Measurements from ENCODE around the gene DUSP15. TPM values are rescaled to one million over a fixed set of nuclear protein-coding genes. Genes with fewer than 3 reads are reported as not detected.
"Not testable (repeated sequence)": the region's sequence is repeated elsewhere in the genome, so short reads cannot be mapped to it uniquely, and the experiment has no call there.

DUSP15 gene
- 13.0 TPM for total RNA-seq

GRCh38 chr20:31869942-31870725 lies at the start of gene DUSP15, which contains the start of gene TTLL9:
TSS of gene DUSP15 (minus strand) at chr20:31870527. CDS start at chr20:31870337, 190 bp downstream.
TSS of gene TTLL9 (plus strand) at chr20:31870634. CDS start at chr20:31871127, 493 bp downstream.
- TF ChIP-seq CTCF (IDR thresholded peaks at IDR 0.05) = no peak
- Histone ChIP-seq H3K36me3 (no peaks in the 10 kb centered on the region), H3K27ac (peak within 1 kb of the TSS; percentile 41 to 68), H3K9me3 (no peaks in the 10 kb centered on the region), H3K4me3 (peak within 1 kb of the TSS; percentile 88 to 90), H3K4me1 (peaks cover 5 to 21% of the 10 kb centered on the region in 2 donors), H3K27me3 (no peaks in the 10 kb centered on the region)
- intact Hi-C loops (cut with DNase I) = loop anchor here (1.0 to 10.0 kb wide), 4 partner anchors 9 to 335 kb away; partner anchors contain the start of genes FOXS1, PDRG1, PLAGL2 and POFUT1
- peak in 1 of 2 donors; percentile 77 for DNase-seq (ENCODE audit: low spot score in 2 of 2)

GRCh38 chr20:31919410-31920155 lies 49.3 kb upstream of the DUSP15 start:
- Histone ChIP-seq H3K4me1 (no peaks in the 10 kb centered on the region), H3K36me3 (no peaks in the 10 kb centered on the region), H3K27ac (no peak overlapping the region), H3K9me3 (no peaks in the 10 kb centered on the region), H3K27me3 (no peaks in the 10 kb centered on the region), H3K4me3 (no peak overlapping the region)
- no peak for DNase-seq (ENCODE audit: low spot score in 2 of 2)
- intact Hi-C loops (cut with DNase I) = loop anchor here (5.0 kb wide), 1 partner anchor 57 kb away; no protein-coding TSS in a partner anchor
- TF ChIP-seq CTCF (IDR thresholded peaks at IDR 0.05) = no peak

GRCh38 chr20:31918466-31919105 lies 48.3 kb upstream of the DUSP15 start:
- Histone ChIP-seq H3K4me3 (no peak overlapping the region), H3K36me3 (no peaks in the 10 kb centered on the region), H3K27me3 (no peaks in the 10 kb centered on the region), H3K4me1 (no peaks in the 10 kb centered on the region), H3K9me3 (no peaks in the 10 kb centered on the region), H3K27ac (no peak overlapping the region)
- no peak for TF ChIP-seq CTCF (IDR thresholded peaks at IDR 0.05)
- intact Hi-C loops (cut with DNase I) = loop anchor here (5.0 kb wide), 1 partner anchor 56 kb away; no protein-coding TSS in a partner anchor
- no peak for DNase-seq (ENCODE audit: low spot score in 2 of 2)

GRCh38 chr20:31917962-31918412 lies 47.7 kb upstream of the DUSP15 start:
- intact Hi-C loops (cut with DNase I) = loop anchor here (5.0 kb wide), 1 partner anchor 56 kb away; no protein-coding TSS in a partner anchor
- H3K4me3 ChIP-seq; H3K4me1 ChIP-seq; H3K9me3 ChIP-seq; H3K27ac ChIP-seq; DNase-seq (ENCODE audit: low spot score in 2 of 2); H3K27me3 ChIP-seq; H3K36me3 ChIP-seq: not testable (repeated sequence)

- H3K27me3 ChIP-seq = no peaks in the 10 kb centered on the region
- no peaks in the 10 kb centered on the region for H3K9me3 ChIP-seq
- intact Hi-C loops (cut with DNase I) = loop anchor here (5.0 kb wide), 1 partner anchor 54 kb away; no protein-coding TSS in a partner anchor
- no peaks in the 10 kb centered on the region for H3K4me1 ChIP-seq
- H3K27ac ChIP-seq = no peak overlapping the region
- H3K4me3 ChIP-seq = no peak overlapping the region
- TF ChIP-seq CTCF (IDR thresholded peaks at IDR 0.05) = no peak
- DNase-seq (ENCODE audit: low spot score in 2 of 2) = no peak
- no peaks in the 10 kb centered on the region for H3K36me3 ChIP-seq
Measured at GRCh38 chr20:31916708-31917107, 46.4 kb upstream of the DUSP15 start.

All from ascending aorta (tissue), 2 donors.